ENCODE results near the gene CYTH3.

GRCh38 chr7:6212008-6212407 lies 60.4 kb downstream of the CYTH3 start:
- TF ChIP-seq CTCF (IDR thresholded peaks at IDR 0.05), result no peak
- no peak for TF ChIP-seq POLR2A (IDR thresholded peaks at IDR 0.05)

All from prostate gland (tissue), 2 donors.